ENCODE data around the gene CLEC16A.
A peak's percentile ranks its signal among the peaks of the same experiment; 100 is the strongest.
"Not testable (repeated sequence)": the region's sequence is repeated elsewhere in the genome, so short reads cannot be mapped to it uniquely, and the experiment has no call there.

CLEC16A gene

DNA sequence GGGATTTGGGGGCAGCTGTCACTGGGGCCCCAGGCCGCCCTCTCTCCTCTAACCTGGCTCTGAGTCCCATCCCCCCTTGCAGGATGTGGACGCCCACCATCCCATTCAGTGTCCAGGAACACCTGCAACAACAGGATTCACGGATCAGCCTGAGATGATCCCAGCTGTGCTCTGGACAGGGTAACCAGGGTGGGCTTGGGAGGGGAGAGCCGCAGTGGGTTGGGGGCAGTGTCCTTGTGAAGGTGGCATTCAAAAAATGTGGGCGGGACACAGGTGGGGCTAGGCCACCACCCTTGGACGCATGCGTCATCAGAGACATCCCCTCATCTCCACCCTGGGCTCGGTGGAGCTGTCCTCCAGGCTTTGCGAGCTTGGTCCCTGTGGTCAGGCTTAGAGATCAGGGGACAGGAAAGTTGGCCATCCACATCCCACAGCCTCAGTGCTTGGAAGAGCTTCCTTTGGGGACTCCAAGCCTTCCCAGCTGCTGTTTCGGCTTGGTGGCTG lies 21.2 kb upstream of the CLEC16A start:
- H3K4me3 ChIP-seq (ENCODE audit: low read length), result no peak overlapping the region
- H3K27ac ChIP-seq (ENCODE audit: low read depth, low read length), result no peak overlapping the region
- DNase-seq, result peak; percentile 43
- H3K27me3 ChIP-seq (ENCODE audit: insufficient read depth, low read length, poor library complexity), result no peaks in the 10 kb centered on the region
- H4K5ac ChIP-seq (ENCODE audit: low read length), result no peak overlapping the region
- no peak overlapping the region for H3K18ac ChIP-seq (ENCODE audit: low read length)
- no peak overlapping the region for H4K8ac ChIP-seq (ENCODE audit: low read depth, low read length)
- no peak overlapping the region for H3K56ac ChIP-seq (ENCODE audit: low read length)
- no peaks in the 10 kb centered on the region for H3K4me1 ChIP-seq (ENCODE audit: control insufficient read depth, low read depth, low read length)
- H3K23ac ChIP-seq (ENCODE audit: low read length), result no peak overlapping the region
- H2BK120ac ChIP-seq (ENCODE audit: low read depth, low read length), result no peak overlapping the region
- WGBS (ENCODE audit: extremely low coverage, insufficient coverage, low lambda C conversion rate), result no CpG with 5 or more reads among the region's 10 CpGs
- H3K9ac ChIP-seq (ENCODE audit: low read length), result no peak overlapping the region
- no peak overlapping the region for H2BK5ac ChIP-seq (ENCODE audit: low read length)
- peaks cover 3% of the 10 kb centered on the region for H3K36me3 ChIP-seq (ENCODE audit: control insufficient read depth, insufficient read depth, low read length)
- H2BK15ac ChIP-seq (replicated peaks; ENCODE audit: low read depth), result no peak overlapping the region
- no peaks in the 10 kb centered on the region for H3K79me2 ChIP-seq (ENCODE audit: control insufficient read depth, insufficient read depth, low read length)
- H3K4ac ChIP-seq (ENCODE audit: low read depth, low read length), result no peak overlapping the region
- no peaks in the 10 kb centered on the region for H3K79me1 ChIP-seq (ENCODE audit: low read length)
- no peak overlapping the region for H3K4me2 ChIP-seq (ENCODE audit: low read length)
- H2AK5ac ChIP-seq (ENCODE audit: low read length), result no peak overlapping the region

GRCh38 chr16:10923650-10924214 lies 20.6 kb upstream of the CLEC16A start:
- no peak overlapping the region for H2BK15ac ChIP-seq (replicated peaks; ENCODE audit: low read depth)
- no peak overlapping the region for H3K9ac ChIP-seq (ENCODE audit: low read length)
- H3K4me1 ChIP-seq (ENCODE audit: control insufficient read depth, low read depth, low read length), result no peaks in the 10 kb centered on the region
- H4K8ac ChIP-seq (ENCODE audit: low read depth, low read length), result no peak overlapping the region
- no peak overlapping the region for H3K27ac ChIP-seq (ENCODE audit: low read depth, low read length)
- no peaks in the 10 kb centered on the region for H3K79me1 ChIP-seq (ENCODE audit: low read length)
- H4K5ac ChIP-seq (ENCODE audit: low read length), result no peak overlapping the region
- no peak overlapping the region for H3K18ac ChIP-seq (ENCODE audit: low read length)
- H3K79me2 ChIP-seq (ENCODE audit: control insufficient read depth, insufficient read depth, low read length), result no peaks in the 10 kb centered on the region
- no peak overlapping the region for H2BK120ac ChIP-seq (ENCODE audit: low read depth, low read length)
- no peak overlapping the region for H3K4ac ChIP-seq (ENCODE audit: low read depth, low read length)
- H2AK5ac ChIP-seq (ENCODE audit: low read length), result no peak overlapping the region
- no peaks in the 10 kb centered on the region for H3K27me3 ChIP-seq (ENCODE audit: insufficient read depth, low read length, poor library complexity)
- no peak overlapping the region for H3K4me2 ChIP-seq (ENCODE audit: low read length)
- H3K4me3 ChIP-seq (ENCODE audit: low read length), result no peak overlapping the region
- H3K23ac ChIP-seq (ENCODE audit: low read length), result no peak overlapping the region
- peaks cover 3% of the 10 kb centered on the region for H3K36me3 ChIP-seq (ENCODE audit: control insufficient read depth, insufficient read depth, low read length)
- no peak overlapping the region for H2BK5ac ChIP-seq (ENCODE audit: low read length)
- H3K56ac ChIP-seq (ENCODE audit: low read length), result no peak overlapping the region
- WGBS (ENCODE audit: extremely low coverage, insufficient coverage, low lambda C conversion rate), result no CpG with 5 or more reads among the region's 14 CpGs
- no peak for DNase-seq

- H3K23ac ChIP-seq (ENCODE audit: low read length); H3K79me2 ChIP-seq (ENCODE audit: control insufficient read depth, insufficient read depth, low read length); H3K9ac ChIP-seq (ENCODE audit: low read length); H2BK15ac ChIP-seq (replicated peaks; ENCODE audit: low read depth); DNase-seq; H2BK5ac ChIP-seq (ENCODE audit: low read length); H3K27me3 ChIP-seq (ENCODE audit: insufficient read depth, low read length, poor library complexity); H4K5ac ChIP-seq (ENCODE audit: low read length); H2BK120ac ChIP-seq (ENCODE audit: low read depth, low read length); H3K27ac ChIP-seq (ENCODE audit: low read depth, low read length); H3K56ac ChIP-seq (ENCODE audit: low read length); H4K8ac ChIP-seq (ENCODE audit: low read depth, low read length); H3K4me1 ChIP-seq (ENCODE audit: control insufficient read depth, low read depth, low read length); H2AK5ac ChIP-seq (ENCODE audit: low read length); H3K79me1 ChIP-seq (ENCODE audit: low read length); H3K4ac ChIP-seq (ENCODE audit: low read depth, low read length); H3K36me3 ChIP-seq (ENCODE audit: control insufficient read depth, insufficient read depth, low read length); H3K4me2 ChIP-seq (ENCODE audit: low read length); H3K4me3 ChIP-seq (ENCODE audit: low read length); H3K18ac ChIP-seq (ENCODE audit: low read length): not testable (repeated sequence)
- WGBS (ENCODE audit: extremely low coverage, insufficient coverage, low lambda C conversion rate), result no CpG with 5 or more reads among the region's 3 CpGs
Measured at GRCh38 chr16:10925285-10925684, 19.1 kb upstream of the CLEC16A start.

- Histone ChIP-seq H3K18ac (ENCODE audit: low read length) (no peak overlapping the region), H2BK120ac (ENCODE audit: low read depth, low read length) (no peak overlapping the region), H3K56ac (ENCODE audit: low read length) (no peak overlapping the region), H3K36me3 (ENCODE audit: control insufficient read depth, insufficient read depth, low read length) (peaks cover 3% of the 10 kb centered on the region), H3K4me1 (ENCODE audit: control insufficient read depth, low read depth, low read length) (no peaks in the 10 kb centered on the region), H4K5ac (ENCODE audit: low read length) (no peak overlapping the region), H3K79me1 (ENCODE audit: low read length) (no peaks in the 10 kb centered on the region), H3K4me3 (ENCODE audit: low read length) (no peak overlapping the region), H4K8ac (ENCODE audit: low read depth, low read length) (no peak overlapping the region), H3K27ac (ENCODE audit: low read depth, low read length) (no peak overlapping the region), H3K4ac (ENCODE audit: low read depth, low read length) (no peak overlapping the region), H2BK15ac (replicated peaks; ENCODE audit: low read depth) (no peak overlapping the region), H3K4me2 (ENCODE audit: low read length) (no peak overlapping the region), H2BK5ac (ENCODE audit: low read length) (no peak overlapping the region), H3K27me3 (ENCODE audit: insufficient read depth, low read length, poor library complexity) (no peaks in the 10 kb centered on the region), H3K23ac (ENCODE audit: low read length) (no peak overlapping the region), H3K79me2 (ENCODE audit: control insufficient read depth, insufficient read depth, low read length) (no peaks in the 10 kb centered on the region), H3K9ac (ENCODE audit: low read length) (no peak overlapping the region), H2AK5ac (ENCODE audit: low read length) (no peak overlapping the region)
- WGBS (ENCODE audit: extremely low coverage, insufficient coverage, low lambda C conversion rate), result no CpG with 5 or more reads among the region's 4 CpGs
- DNase-seq, result no peak
Measured at GRCh38 chr16:10926094-10926493, 18.3 kb upstream of the CLEC16A start.

DNA sequence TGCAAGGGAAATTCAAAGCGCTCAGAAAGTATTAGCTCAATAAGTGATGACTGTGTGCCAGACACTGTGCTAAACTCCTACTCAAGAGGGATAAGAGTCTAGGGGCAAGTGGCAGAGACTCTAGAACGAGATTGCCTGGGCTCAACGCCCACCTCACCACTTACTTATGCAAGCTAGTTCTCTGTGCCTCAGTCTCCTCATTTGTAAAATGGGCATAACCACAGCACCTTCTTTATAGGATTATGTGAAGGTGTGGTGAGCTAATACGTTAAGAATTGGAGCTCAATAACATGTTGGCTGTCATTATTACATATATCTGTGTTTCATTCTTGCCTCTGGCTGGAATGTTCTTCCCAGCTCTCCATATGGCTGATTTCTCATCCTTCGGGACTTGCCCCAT lies 17.5 kb upstream of the CLEC16A start:
- Histone ChIP-seq H3K4me3 (ENCODE audit: low read length) (no peak overlapping the region), H3K18ac (ENCODE audit: low read length) (no peak overlapping the region), H3K56ac (ENCODE audit: low read length) (no peak overlapping the region), H3K4me2 (ENCODE audit: low read length) (no peak overlapping the region), H3K79me2 (ENCODE audit: control insufficient read depth, insufficient read depth, low read length) (no peaks in the 10 kb centered on the region), H2BK120ac (ENCODE audit: low read depth, low read length) (no peak overlapping the region), H3K79me1 (ENCODE audit: low read length) (no peaks in the 10 kb centered on the region), H2BK15ac (replicated peaks; ENCODE audit: low read depth) (no peak overlapping the region), H2AK5ac (ENCODE audit: low read length) (no peak overlapping the region), H4K8ac (ENCODE audit: low read depth, low read length) (no peak overlapping the region), H3K27ac (ENCODE audit: low read depth, low read length) (no peak overlapping the region), H3K23ac (ENCODE audit: low read length) (no peak overlapping the region), H3K4ac (ENCODE audit: low read depth, low read length) (no peak overlapping the region), H3K4me1 (ENCODE audit: control insufficient read depth, low read depth, low read length) (no peaks in the 10 kb centered on the region), H3K9ac (ENCODE audit: low read length) (no peak overlapping the region), H4K5ac (ENCODE audit: low read length) (no peak overlapping the region), H2BK5ac (ENCODE audit: low read length) (no peak overlapping the region), H3K27me3 (ENCODE audit: insufficient read depth, low read length, poor library complexity) (no peaks in the 10 kb centered on the region), H3K36me3 (ENCODE audit: control insufficient read depth, insufficient read depth, low read length) (peaks cover 3% of the 10 kb centered on the region)
- DNase-seq, result no peak
- WGBS (ENCODE audit: extremely low coverage, insufficient coverage, low lambda C conversion rate), result no CpG with 5 or more reads among the region's 5 CpGs

- Histone ChIP-seq H2BK120ac (ENCODE audit: low read depth, low read length) (no peak overlapping the region), H3K36me3 (ENCODE audit: control insufficient read depth, insufficient read depth, low read length) (peaks cover 3% of the 10 kb centered on the region), H4K5ac (ENCODE audit: low read length) (no peak overlapping the region), H3K27me3 (ENCODE audit: insufficient read depth, low read length, poor library complexity) (no peaks in the 10 kb centered on the region), H3K79me2 (ENCODE audit: control insufficient read depth, insufficient read depth, low read length) (no peaks in the 10 kb centered on the region), H3K4me3 (ENCODE audit: low read length) (no peak overlapping the region), H3K9ac (ENCODE audit: low read length) (no peak overlapping the region), H3K56ac (ENCODE audit: low read length) (no peak overlapping the region), H2BK15ac (replicated peaks; ENCODE audit: low read depth) (no peak overlapping the region), H2BK5ac (ENCODE audit: low read length) (no peak overlapping the region), H2AK5ac (ENCODE audit: low read length) (no peak overlapping the region), H3K18ac (ENCODE audit: low read length) (no peak overlapping the region), H3K79me1 (ENCODE audit: low read length) (no peaks in the 10 kb centered on the region), H3K27ac (ENCODE audit: low read depth, low read length) (no peak overlapping the region), H3K4ac (ENCODE audit: low read depth, low read length) (no peak overlapping the region), H3K4me2 (ENCODE audit: low read length) (no peak overlapping the region), H3K23ac (ENCODE audit: low read length) (no peak overlapping the region), H3K4me1 (ENCODE audit: control insufficient read depth, low read depth, low read length) (no peaks in the 10 kb centered on the region), H4K8ac (ENCODE audit: low read depth, low read length) (no peak overlapping the region)
- WGBS (ENCODE audit: extremely low coverage, insufficient coverage, low lambda C conversion rate), result no CpG with 5 or more reads among the region's 11 CpGs
- no peak for DNase-seq
Measured at GRCh38 chr16:10927497-10928112, 16.8 kb upstream of the CLEC16A start.
